ENCODE results near the gene RTRAF. TPM values are rescaled to one million over a fixed set of nuclear protein-coding genes. Genes with fewer than 3 reads are reported as not detected.
A peak's percentile ranks its signal among the peaks of the same experiment; 100 is the strongest.

Gene RTRAF
- total and polyA plus RNA-seq, 4 donors, result 97.7 to 205 (median 168) TPM

DNA sequence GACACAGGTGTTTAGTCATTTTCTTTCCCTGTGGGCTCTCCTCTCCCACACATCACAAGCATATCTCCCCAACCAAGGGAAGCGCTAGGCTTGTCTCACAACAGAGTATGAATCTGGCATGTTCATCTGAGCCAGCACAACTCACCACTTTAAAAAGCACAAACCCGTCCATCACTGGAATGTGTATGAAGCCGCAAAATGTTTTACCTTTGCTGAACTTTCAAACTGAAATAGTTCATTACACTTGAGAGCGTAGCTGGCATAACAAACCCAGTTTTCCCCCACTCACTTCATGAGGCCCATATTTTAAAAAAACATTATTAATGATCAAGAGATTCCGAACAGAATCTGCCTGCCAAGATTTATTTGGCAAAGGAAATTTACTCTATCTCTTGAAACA lies 63.7 kb downstream of the RTRAF start:
- Histone ChIP-seq H3K36me3 (ENCODE audit: control insufficient read depth, insufficient read depth, low read length) (no peaks in the 10 kb centered on the region), H3K9me3 (ENCODE audit: control insufficient read depth, insufficient read depth, low read length) (no peaks in the 10 kb centered on the region), H3K27me3 (ENCODE audit: control insufficient read depth, insufficient read depth, low read length) (no peaks in the 10 kb centered on the region), H3K4me1 (ENCODE audit: control insufficient read depth, insufficient read depth, low read length) (peaks cover 26% of the 10 kb centered on the region), H3K27ac (ENCODE audit: low read depth, low read length) (peak overlapping the region; percentile 19), H3K4me3 (ENCODE audit: low read depth, low read length) (no peak overlapping the region)
- WGBS (ENCODE audit: insufficient coverage), result 94% methylated on average over 4 of the region's 5 CpGs
- DNase-seq (ENCODE audit: low read depth in 4 of 6, low spot score in 6 of 6), result no peak

DNA sequence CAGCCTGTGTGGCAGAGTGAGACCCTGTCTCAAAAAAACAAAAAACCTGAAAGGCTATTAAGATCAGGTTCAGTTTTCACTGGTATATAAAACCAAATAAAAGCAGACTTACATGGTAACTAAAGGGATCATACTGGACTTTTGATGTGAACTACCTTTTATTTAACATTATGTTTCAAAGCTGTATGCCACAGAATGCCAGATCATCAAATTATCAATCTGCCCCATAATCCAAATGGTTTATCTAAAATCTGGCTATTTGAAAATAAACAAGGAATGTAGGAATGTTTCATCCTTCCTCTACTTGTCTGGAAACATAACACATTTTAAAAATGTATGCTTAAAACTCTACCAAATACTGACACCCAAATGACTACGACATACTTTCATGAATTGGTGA lies 65.3 kb downstream of the RTRAF start:
- Histone ChIP-seq H3K27me3 (ENCODE audit: control insufficient read depth, insufficient read depth, low read length) (no peaks in the 10 kb centered on the region), H3K36me3 (ENCODE audit: control insufficient read depth, insufficient read depth, low read length) (no peaks in the 10 kb centered on the region), H3K4me3 (ENCODE audit: low read depth, low read length) (no peak overlapping the region), H3K27ac (ENCODE audit: low read depth, low read length) (no peak overlapping the region), H3K4me1 (ENCODE audit: control insufficient read depth, insufficient read depth, low read length) (peaks cover 12% of the 10 kb centered on the region), H3K9me3 (ENCODE audit: control insufficient read depth, insufficient read depth, low read length) (no peaks in the 10 kb centered on the region)
- no CpG with 5 or more reads among the region's 1 CpG for whole genome bisulfite sequencing (ENCODE audit: insufficient coverage)
- no peak for DNase-seq (ENCODE audit: low read depth in 4 of 6, low spot score in 6 of 6)

DNA sequence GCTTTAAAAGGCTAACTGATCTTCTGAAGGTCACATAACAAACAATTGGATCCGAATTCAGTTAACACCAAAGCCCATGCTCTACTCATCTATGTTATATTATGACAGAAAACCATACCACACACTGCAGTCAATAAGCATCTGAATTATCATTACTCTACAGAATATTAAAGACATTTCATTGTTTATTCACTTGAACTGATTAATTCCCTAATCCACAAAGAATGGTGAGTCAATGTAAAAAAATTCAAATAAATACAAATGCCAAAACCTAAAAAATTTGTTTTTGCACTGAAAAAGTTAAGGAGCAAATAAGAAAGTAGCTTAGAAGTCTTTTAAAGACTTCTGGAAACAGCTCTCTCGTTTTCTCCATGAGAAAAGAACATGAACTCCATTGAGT lies 65.8 kb downstream of the RTRAF start:
- no peaks in the 10 kb centered on the region for H3K9me3 ChIP-seq (ENCODE audit: control insufficient read depth, insufficient read depth, low read length)
- WGBS (ENCODE audit: insufficient coverage), result no CpG with 5 or more reads among the region's 2 CpGs
- H3K4me3 ChIP-seq (ENCODE audit: low read depth, low read length), result no peak overlapping the region
- H3K27me3 ChIP-seq (ENCODE audit: control insufficient read depth, insufficient read depth, low read length), result no peaks in the 10 kb centered on the region
- no peak for DNase-seq (ENCODE audit: low read depth in 4 of 6, low spot score in 6 of 6)
- H3K36me3 ChIP-seq (ENCODE audit: control insufficient read depth, insufficient read depth, low read length), result no peaks in the 10 kb centered on the region
- no peak overlapping the region for H3K27ac ChIP-seq (ENCODE audit: low read depth, low read length)
- peaks cover 11% of the 10 kb centered on the region for H3K4me1 ChIP-seq (ENCODE audit: control insufficient read depth, insufficient read depth, low read length)

DNA sequence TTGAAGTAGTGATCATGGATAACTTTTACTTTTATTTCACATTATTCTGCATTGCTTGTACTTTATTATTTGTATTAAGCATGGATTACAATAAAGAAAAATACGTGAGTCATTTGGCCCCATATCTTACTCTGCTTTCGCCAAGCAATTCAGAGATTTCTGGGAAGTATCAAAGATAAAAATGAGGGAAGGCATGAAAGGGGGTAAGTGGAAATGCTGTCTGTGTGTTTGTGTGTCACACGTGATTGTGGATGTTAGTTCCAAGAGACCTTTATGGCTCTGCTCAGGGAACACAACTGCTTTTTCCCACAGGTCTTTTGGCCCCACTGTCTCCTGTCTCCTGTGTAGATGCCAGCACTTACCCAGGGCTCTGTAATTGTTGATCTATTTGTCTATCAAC lies 69.0 kb downstream of the RTRAF start:
- Histone ChIP-seq H3K9me3 (ENCODE audit: control insufficient read depth, insufficient read depth, low read length) (no peaks in the 10 kb centered on the region), H3K27ac (ENCODE audit: low read depth, low read length) (no peak overlapping the region), H3K36me3 (ENCODE audit: control insufficient read depth, insufficient read depth, low read length) (no peaks in the 10 kb centered on the region), H3K4me1 (ENCODE audit: control insufficient read depth, insufficient read depth, low read length) (peaks cover 17% of the 10 kb centered on the region), H3K4me3 (ENCODE audit: low read depth, low read length) (no peak overlapping the region), H3K27me3 (ENCODE audit: control insufficient read depth, insufficient read depth, low read length) (no peaks in the 10 kb centered on the region)
- DNase-seq (ENCODE audit: low read depth in 4 of 6, low spot score in 6 of 6), result no peak
- 78% methylated on average over 2 of the region's 3 CpGs for WGBS (ENCODE audit: insufficient coverage)

DNA sequence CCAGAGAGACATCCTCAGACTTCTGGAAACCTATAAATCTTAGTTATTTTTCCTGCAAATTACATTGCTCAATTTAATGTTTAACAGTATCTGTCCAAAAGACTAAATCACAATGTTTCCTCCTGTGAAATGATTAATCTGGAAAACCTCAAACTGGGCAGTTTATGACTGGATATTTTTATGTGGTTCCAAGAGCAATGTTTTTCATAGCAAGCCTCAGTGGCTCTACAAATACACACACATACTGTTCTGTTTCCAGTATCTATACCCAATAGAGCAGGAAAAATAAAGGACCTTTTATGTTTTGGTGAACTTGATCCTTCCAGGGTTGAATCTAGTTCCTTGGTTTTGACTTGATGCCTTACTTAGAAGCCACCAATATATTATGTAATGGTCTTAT lies 70.3 kb downstream of the RTRAF start:
- H3K4me1 ChIP-seq (ENCODE audit: control insufficient read depth, insufficient read depth, low read length), result peaks cover 14% of the 10 kb centered on the region
- H3K27me3 ChIP-seq (ENCODE audit: control insufficient read depth, insufficient read depth, low read length), result no peaks in the 10 kb centered on the region
- DNase-seq (ENCODE audit: low read depth in 4 of 6, low spot score in 6 of 6), result peak in 1 of 6 donors; percentile 55
- H3K27ac ChIP-seq (ENCODE audit: low read depth, low read length), result peak overlapping the region; percentile 70
- H3K4me3 ChIP-seq (ENCODE audit: low read depth, low read length), result no peak overlapping the region
- H3K36me3 ChIP-seq (ENCODE audit: control insufficient read depth, insufficient read depth, low read length), result no peaks in the 10 kb centered on the region
- H3K9me3 ChIP-seq (ENCODE audit: control insufficient read depth, insufficient read depth, low read length), result no peaks in the 10 kb centered on the region

DNA sequence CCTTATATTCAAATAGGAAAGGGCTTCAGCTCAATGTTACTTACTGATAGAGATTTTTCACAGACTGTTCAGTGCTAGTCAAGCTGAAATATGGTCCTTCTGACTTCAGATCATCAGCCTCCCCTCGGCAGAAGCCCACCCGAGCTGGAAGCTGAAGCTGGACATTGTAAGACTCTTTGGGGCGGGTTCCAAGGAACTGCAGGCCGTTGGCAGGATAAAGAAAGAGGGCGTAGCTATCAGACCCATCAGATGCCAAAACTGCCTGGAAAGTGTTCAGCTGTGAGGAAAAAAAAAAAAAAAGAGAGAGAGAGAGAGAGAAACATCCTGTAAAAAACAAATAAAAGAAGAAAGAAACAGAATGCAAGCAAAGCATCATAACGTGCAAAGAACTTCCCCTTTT lies 70.7 kb downstream of the RTRAF start:
- 15% methylated on average over 4 of the region's 6 CpGs for WGBS (ENCODE audit: insufficient coverage)
- peaks cover 14% of the 10 kb centered on the region for H3K4me1 ChIP-seq (ENCODE audit: control insufficient read depth, insufficient read depth, low read length)
- no peaks in the 10 kb centered on the region for H3K9me3 ChIP-seq (ENCODE audit: control insufficient read depth, insufficient read depth, low read length)
- no peaks in the 10 kb centered on the region for H3K27me3 ChIP-seq (ENCODE audit: control insufficient read depth, insufficient read depth, low read length)
- DNase-seq (ENCODE audit: low read depth in 4 of 6, low spot score in 6 of 6), result peak in 5 of 6 donors; percentile 53 to 93 (median 70)
- H3K36me3 ChIP-seq (ENCODE audit: control insufficient read depth, insufficient read depth, low read length), result no peaks in the 10 kb centered on the region
- H3K4me3 ChIP-seq (ENCODE audit: low read depth, low read length), result no peak overlapping the region
- peak overlapping the region; percentile 70 for H3K27ac ChIP-seq (ENCODE audit: low read depth, low read length)

Other genes with a start within 250 kb of the RTRAF start
- gene GNG2, start 128.9 kb upstream of the RTRAF start, total RNA-seq, result 100 to 1,000 TPM; 102 to 195 TPM
- gene GNG2, start 128.9 kb upstream of the RTRAF start, polyA plus RNA-seq (ENCODE audit: insufficient read length in 2 of 2), result 100 to 1,000 TPM; 262 to 347 TPM
- 100 to 1,000 TPM; 106 to 270 TPM for gene NID2, start 79.5 kb downstream of the RTRAF start, total RNA-seq
- gene NID2, start 79.5 kb downstream of the RTRAF start, polyA plus RNA-seq (ENCODE audit: insufficient read length in 2 of 2), result 10 to 100 TPM; 36.9 to 79.5 TPM